IMR-90 (cell line): ENCODE results near the gene ARHGEF26.

Experiments used
- CTCF ChIP-seq: conservative IDR thresholded peaks from 2 replicates; pipeline ENCODE4 v1.5.1; 2012; ENCODE audit warnings: mild to moderate bottlenecking, low read depth, low read length, improper control_type of control experiment
- ELK1 ChIP-seq: fragments of 150-350 bp; IDR thresholded peaks from 2 replicates; pipeline ENCODE4 v1.6.1; 2016; ENCODE audit warnings: low read depth, mild to moderate bottlenecking, low read length, moderate library complexity, borderline replicate concordance
- MAZ ChIP-seq: IDR thresholded peaks from 2 replicates; pipeline ENCODE4 v1.6.1; 2012; ENCODE audit warnings: low read depth, mild to moderate bottlenecking, low read length, improper control_type of control experiment, moderate library complexity, borderline replicate concordance
- POLR2A ChIP-seq: IDR thresholded peaks from 2 replicates; pipeline ENCODE4 v1.6.1; 2012; ENCODE audit warnings: mild to moderate bottlenecking, low read depth, low read length
- RAD21 ChIP-seq: IDR thresholded peaks from 2 replicates; pipeline ENCODE4 v1.6.1; 2012; ENCODE audit warnings: low read length, improper control_type of control experiment
- RCOR1 ChIP-seq: IDR thresholded peaks from 2 replicates; pipeline ENCODE4 v1.6.1; 2012; ENCODE audit warnings: mild to moderate bottlenecking, low read length, improper control_type of control experiment; ENCODE audit not compliant: insufficient replicate concordance
- SMC3 ChIP-seq: fragments of 150-350 bp; IDR thresholded peaks from 2 replicates; pipeline ENCODE4 v1.6.1; 2016; ENCODE audit warnings: low read depth, mild to moderate bottlenecking, antibody characterized with exemption, low read length, moderate library complexity
- USF2 ChIP-seq: fragments of 150-350 bp; IDR thresholded peaks from 2 replicates; pipeline ENCODE4 v1.6.1; 2017; ENCODE audit warnings: mild to moderate bottlenecking, antibody characterized with exemption, low read length, low read depth

DNA sequence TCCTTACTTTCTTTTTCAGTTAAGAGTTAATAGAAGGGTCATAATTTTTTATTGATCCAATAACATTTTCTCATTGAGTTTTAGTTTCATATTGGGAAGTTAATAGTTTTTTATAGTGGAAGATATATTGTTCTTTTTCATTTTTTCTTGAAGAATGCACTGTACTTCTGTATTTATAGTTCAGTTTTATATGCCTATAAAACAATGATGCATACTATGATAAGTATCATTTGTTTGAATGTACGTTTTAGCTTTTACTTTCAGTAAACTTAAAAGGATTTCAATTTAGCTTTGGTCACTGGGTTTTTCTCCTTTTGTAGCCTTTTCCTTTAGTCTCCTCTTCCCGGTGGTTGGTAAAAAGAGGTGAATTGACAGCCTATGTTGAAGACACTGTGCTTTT, 104.3 kb downstream of the ARHGEF26 start:
- TF ChIP-seq CTCF (no peak), POLR2A (no peak), MAZ (no peak), USF2 (no peak), SMC3 (no peak), ELK1 (no peak), RCOR1 (no peak), RAD21 (no peak)
